ENCODE results near the gene GMPPB.

Gene GMPPB

GRCh38 chr3:49720855-49721595 is 2.7 kb downstream of the GMPPB start:
- TF ChIP-seq, protein P1, sequence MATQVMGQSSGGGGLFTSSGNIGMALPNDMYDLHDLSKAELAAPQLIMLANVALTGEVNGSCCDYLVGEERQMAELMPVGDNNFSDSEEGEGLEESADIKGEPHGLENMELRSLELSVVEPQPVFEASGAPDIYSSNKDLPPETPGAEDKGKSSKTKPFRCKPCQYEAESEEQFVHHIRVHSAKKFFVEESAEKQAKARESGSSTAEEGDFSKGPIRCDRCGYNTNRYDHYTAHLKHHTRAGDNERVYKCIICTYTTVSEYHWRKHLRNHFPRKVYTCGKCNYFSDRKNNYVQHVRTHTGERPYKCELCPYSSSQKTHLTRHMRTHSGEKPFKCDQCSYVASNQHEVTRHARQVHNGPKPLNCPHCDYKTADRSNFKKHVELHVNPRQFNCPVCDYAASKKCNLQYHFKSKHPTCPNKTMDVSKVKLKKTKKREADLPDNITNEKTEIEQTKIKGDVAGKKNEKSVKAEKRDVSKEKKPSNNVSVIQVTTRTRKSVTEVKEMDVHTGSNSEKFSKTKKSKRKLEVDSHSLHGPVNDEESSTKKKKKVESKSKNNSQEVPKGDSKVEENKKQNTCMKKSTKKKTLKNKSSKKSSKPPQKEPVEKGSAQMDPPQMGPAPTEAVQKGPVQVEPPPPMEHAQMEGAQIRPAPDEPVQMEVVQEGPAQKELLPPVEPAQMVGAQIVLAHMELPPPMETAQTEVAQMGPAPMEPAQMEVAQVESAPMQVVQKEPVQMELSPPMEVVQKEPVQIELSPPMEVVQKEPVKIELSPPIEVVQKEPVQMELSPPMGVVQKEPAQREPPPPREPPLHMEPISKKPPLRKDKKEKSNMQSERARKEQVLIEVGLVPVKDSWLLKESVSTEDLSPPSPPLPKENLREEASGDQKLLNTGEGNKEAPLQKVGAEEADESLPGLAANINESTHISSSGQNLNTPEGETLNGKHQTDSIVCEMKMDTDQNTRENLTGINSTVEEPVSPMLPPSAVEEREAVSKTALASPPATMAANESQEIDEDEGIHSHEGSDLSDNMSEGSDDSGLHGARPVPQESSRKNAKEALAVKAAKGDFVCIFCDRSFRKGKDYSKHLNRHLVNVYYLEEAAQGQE (IDR thresholded peaks at IDR 0.05; ENCODE audit: low read depth), result no peak
- TF ChIP-seq ZBTB7A (IDR thresholded peaks at IDR 0.05; ENCODE audit: low read depth) (no peak), YY1 (IDR thresholded peaks at IDR 0.05; ENCODE audit: low read depth) (no peak), TCF12 (IDR thresholded peaks at IDR 0.05; ENCODE audit: low read depth) (no peak), FOXM1 (IDR thresholded peaks at IDR 0.05; ENCODE audit: borderline replicate concordance, low read depth) (no peak), CREB1 (IDR thresholded peaks at IDR 0.05; ENCODE audit: low read depth) (no peak)

GRCh38 chr3:49719214-49719884 is 4.4 kb downstream of the GMPPB start, which contains the start of gene AMIGO3:
Gene AMIGO3, minus strand, starts transcription at chr3:49719684. Its CDS starts 219 bp downstream, at chr3:49719465.
- TF ChIP-seq RAD21 (IDR thresholded peaks at IDR 0.05; ENCODE audit: low read depth) (peak; percentile 24; the same call in 1 of the 2 replicates), NFIC (IDR thresholded peaks at IDR 0.05) (no peak)

DNA sequence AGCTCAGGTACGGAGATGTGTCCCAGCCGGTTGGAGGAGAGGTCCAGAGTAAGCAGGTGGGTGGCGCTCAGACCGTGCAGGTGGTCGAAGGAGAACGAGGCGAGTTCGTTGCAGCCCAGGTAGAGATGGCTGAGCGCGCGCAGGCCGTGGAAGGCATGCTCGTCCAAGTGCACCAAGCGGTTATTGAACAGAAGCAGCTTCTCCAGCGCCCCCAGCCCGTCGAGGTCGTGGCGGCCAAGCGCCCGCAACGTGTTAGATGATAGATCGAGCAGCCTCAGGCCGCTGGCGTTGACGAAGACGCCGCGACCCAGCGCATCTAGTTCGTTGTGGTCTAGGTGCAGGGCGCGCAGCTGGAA is 4.9 kb downstream of the GMPPB start:
- TF ChIP-seq RAD21 (IDR thresholded peaks at IDR 0.05; ENCODE audit: low read depth), result no peak
- no peak for TF ChIP-seq NFIC (IDR thresholded peaks at IDR 0.05)
- TF ChIP-seq, protein P2, sequence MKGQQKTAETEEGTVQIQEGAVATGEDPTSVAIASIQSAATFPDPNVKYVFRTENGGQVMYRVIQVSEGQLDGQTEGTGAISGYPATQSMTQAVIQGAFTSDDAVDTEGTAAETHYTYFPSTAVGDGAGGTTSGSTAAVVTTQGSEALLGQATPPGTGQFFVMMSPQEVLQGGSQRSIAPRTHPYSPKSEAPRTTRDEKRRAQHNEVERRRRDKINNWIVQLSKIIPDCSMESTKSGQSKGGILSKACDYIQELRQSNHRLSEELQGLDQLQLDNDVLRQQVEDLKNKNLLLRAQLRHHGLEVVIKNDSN (IDR thresholded peaks at IDR 0.05), result no peak
- no peak for TF ChIP-seq ZBTB7A (IDR thresholded peaks at IDR 0.05; ENCODE audit: low read depth)
- TF ChIP-seq TAF1 (IDR thresholded peaks at IDR 0.05; ENCODE audit: low read depth), result no peak

GRCh38 chr3:49717959-49718857 is 5.5 kb downstream of the GMPPB start:
- TF ChIP-seq, protein P2 (IDR thresholded peaks at IDR 0.05), result no peak
- TF ChIP-seq EP300 (IDR thresholded peaks at IDR 0.05; ENCODE audit: borderline replicate concordance), result no peak
- TF ChIP-seq, protein P1 (IDR thresholded peaks at IDR 0.05; ENCODE audit: low read depth), result no peak
- no peak for TF ChIP-seq FOXM1 (IDR thresholded peaks at IDR 0.05; ENCODE audit: borderline replicate concordance, low read depth)
- TF ChIP-seq CREB1 (IDR thresholded peaks at IDR 0.05; ENCODE audit: low read depth), result no peak
- TF ChIP-seq TEAD4 (IDR thresholded peaks at IDR 0.05), result no peak
- TF ChIP-seq TCF12 (IDR thresholded peaks at IDR 0.05; ENCODE audit: low read depth), result no peak
- no peak for TF ChIP-seq TAF1 (IDR thresholded peaks at IDR 0.05; ENCODE audit: low read depth)
- TF ChIP-seq NFIC (IDR thresholded peaks at IDR 0.05), result no peak
- TF ChIP-seq CEBPB (IDR thresholded peaks at IDR 0.05), result no peak

DNA sequence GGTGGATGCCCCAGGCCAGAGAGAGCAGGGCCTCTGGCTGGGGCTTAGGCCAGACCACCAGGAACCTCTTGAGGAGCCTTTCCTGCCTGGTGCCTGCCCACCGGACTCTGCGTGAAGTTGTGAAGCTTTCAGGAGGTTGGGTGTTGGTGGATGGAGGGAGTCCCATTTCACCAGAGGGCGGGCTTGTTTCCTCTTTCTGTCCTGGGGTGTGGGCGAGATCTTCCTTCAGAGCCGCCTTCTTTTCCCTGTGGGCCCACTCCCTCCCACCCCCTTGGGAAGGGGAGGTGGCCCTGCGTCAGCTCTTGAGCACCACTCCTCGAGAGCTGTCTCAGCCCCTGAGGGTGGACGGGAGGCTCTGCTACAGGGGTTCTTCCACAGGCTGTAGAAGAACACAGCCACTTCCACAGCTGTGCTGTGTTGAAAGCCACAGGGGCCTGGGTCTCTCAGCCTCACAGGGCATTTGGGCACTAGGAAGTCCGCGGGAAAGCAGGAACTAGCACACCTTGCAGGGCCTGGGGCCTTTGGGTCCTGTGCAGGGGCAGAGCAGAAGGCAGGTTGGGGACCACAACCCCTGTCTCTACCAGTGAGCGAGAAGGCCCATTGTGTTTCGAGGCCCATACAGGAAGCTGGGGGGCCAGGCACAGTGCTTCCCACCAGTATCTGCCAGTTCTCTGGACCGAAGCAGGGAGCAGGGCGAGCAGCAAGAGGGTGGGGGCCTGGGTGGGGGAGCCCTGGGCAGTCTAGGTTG is 6.4 kb downstream of the GMPPB start:
- TF ChIP-seq YY1 (IDR thresholded peaks at IDR 0.05; ENCODE audit: low read depth) (no peak), TCF12 (IDR thresholded peaks at IDR 0.05; ENCODE audit: low read depth) (no peak), CREB1 (IDR thresholded peaks at IDR 0.05; ENCODE audit: low read depth) (no peak), FOXM1 (IDR thresholded peaks at IDR 0.05; ENCODE audit: borderline replicate concordance, low read depth) (no peak), EGR1 (IDR thresholded peaks at IDR 0.05) (no peak), TEAD4 (IDR thresholded peaks at IDR 0.05) (no peak), RAD21 (IDR thresholded peaks at IDR 0.05; ENCODE audit: low read depth) (no peak)

All from Ishikawa (cell line).